NCI-H2107 (cell line): ENCODE measurements around the gene SLAMF6.
"Not testable (repeated sequence)": the region's sequence is repeated elsewhere in the genome, so short reads cannot be mapped to it uniquely, and the experiment has no call there.

Experiments
- DNase-seq: peaks from one replicate; lab custom pipeline; 2025; lab: John Stamatoyannopoulos, UW

Gene SLAMF6

GRCh38 chr1:160522622-160523345 is at the start of gene SLAMF6:
SLAMF6 (minus strand) TSS chr1:160523255; CDS start chr1:160523192, 63 bp downstream.
- DNase-seq, result no peak

GRCh38 chr1:160570840-160571239 is 47.8 kb upstream of the SLAMF6 start:
- no peak for DNase-seq

GRCh38 chr1:160569806-160570205 is 46.8 kb upstream of the SLAMF6 start:
- DNase-seq, result no peak

- no peak for DNase-seq
These were observed 45.0 kb upstream of the SLAMF6 start for GRCh38 chr1:160567858-160568682.

DNA sequence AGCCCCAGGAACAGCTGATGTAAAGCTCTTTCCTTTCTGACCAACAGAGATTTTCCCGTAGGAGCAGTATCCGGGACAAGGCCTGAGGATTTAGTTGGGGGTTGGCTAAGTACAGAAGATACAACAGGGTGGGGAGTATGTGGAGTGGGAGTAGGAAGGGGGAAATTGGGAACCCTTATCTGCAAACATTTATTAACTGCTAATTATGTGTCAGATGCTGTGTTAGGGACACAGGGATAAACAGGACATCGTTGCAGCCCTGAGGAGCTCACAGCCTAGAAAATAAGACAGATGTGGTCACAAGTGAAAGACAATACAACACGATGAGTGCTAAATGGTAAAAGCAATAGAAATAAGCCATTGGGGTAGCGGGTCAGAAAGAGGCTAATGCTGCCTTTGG is 44.3 kb upstream of the SLAMF6 start:
- no peak for DNase-seq

DNA sequence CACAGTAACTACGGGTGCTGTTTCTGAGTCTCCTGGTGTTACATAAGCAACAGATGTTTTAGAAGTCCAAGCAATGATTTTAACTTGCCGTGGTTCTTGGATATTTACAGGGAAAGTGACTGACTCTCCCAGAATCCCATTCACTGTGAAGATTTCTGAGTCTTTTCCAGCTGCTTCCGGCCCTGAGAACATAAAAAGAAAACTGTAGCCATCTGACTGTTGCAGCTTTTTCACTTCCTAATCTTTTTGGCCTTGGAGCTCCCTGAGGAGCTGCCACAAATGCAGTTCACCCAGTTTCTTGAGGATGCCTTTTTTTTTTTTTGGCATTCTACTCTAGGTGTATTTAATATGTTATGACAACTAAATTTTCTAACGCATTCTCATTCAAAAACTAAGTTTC is 42.5 kb upstream of the SLAMF6 start:
- no peak for DNase-seq

DNA sequence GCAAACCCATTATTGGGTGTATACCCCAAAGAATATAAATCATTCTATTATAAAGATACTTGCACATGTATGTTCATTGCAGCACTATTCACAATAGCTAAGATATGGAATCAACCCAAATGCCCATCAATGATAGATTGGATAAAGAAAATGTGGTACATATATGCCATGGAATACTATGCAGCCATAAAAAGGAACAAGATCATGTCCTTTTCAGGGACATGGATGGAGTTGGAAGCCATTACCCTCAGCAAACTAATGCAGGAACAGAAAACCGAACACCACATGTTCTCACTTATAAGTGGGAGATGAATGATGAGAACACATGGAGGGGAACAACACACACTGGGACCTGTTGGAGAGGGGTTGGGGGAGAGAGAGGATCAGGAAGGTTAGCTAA is 40.2 kb upstream of the SLAMF6 start:
- not testable (repeated sequence) for DNase-seq

DNA sequence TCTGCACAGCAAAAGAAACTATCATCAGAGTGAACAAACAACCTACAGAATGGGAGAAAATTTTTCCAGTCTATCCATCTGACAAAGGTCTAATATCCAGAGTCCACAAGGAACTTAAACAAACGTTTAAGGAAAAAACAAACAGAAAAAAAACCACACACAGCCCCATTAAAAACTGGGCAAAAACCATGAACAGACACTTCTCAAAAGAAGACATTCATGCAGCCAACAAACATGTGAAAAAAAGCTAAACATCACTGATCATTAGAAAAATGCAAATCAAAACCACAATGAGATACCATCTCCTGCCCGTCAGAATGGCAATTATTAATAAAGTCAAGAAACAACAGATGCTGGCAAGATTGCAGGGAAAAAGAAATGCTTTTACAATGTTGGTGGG is 39.7 kb upstream of the SLAMF6 start:
- DNase-seq, result not testable (repeated sequence)

DNA sequence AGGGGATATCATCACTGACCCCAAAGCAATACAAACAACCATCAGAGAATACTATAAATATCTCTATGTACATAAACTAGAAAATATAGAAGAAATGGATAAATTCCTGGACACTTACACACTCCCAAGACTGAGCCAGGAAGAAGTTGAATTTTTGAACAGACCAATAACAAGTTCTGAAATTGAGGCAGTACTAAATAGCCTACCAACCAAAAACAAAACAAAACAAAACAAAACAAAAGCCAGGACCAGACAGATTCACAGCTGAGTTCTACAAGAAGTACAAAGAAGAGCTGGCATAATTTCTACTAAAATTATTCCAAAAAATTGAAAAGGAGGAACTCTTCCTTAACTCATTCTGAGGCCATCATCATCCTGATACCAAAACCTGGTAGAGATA is 37.8 kb upstream of the SLAMF6 start:
- DNase-seq, result no peak

- DNase-seq, result no peak
These were observed 37.1 kb upstream of the SLAMF6 start for GRCh38 chr1:160560045-160560705.

GRCh38 chr1:160559437-160559836 is 36.4 kb upstream of the SLAMF6 start:
- not testable (repeated sequence) for DNase-seq

DNA sequence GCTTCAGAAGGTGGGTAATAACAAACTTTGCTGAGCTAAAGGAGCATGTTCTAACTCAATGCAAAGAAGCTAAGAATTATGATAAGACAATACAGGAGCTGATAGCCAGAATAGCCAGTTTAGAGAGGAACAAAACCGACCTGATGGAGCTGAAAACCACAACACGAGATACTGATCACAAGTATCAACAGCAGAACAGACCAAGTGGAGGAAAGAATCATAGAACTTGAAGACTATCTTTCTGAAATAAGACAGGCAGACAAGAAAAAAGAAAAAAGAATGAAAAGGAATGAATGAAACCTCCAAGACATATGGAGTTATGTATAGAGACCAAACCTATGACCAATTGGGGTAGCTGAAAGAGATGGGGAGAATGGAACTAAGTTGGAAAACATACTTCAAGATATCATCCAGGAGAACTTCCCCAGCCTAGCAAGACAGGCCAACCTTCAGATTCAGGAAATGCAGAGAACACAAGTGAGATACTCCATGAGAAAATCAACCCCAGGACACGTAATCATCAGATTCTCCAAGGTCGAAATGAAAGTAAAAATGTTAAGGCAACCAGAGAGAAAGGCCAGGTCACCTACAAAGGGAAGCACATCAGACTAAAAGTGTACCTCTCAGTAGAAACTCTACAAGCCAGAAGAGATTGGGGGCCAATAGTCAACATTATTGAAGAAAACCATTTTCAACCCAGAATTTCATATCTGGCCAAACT is 35.8 kb upstream of the SLAMF6 start:
- no peak for DNase-seq

GRCh38 chr1:160553778-160554177 is 30.7 kb upstream of the SLAMF6 start:
- no peak for DNase-seq

- no peak for DNase-seq
These were observed 29.4 kb upstream of the SLAMF6 start for GRCh38 chr1:160552425-160552824.

GRCh38 chr1:160550572-160551034 is 27.5 kb upstream of the SLAMF6 start:
- no peak for DNase-seq

GRCh38 chr1:160549665-160550006 is 26.6 kb upstream of the SLAMF6 start:
- DNase-seq, result no peak

GRCh38 chr1:160548960-160549664 is 26.1 kb upstream of the SLAMF6 start:
- peak; percentile 9 for DNase-seq

DNA sequence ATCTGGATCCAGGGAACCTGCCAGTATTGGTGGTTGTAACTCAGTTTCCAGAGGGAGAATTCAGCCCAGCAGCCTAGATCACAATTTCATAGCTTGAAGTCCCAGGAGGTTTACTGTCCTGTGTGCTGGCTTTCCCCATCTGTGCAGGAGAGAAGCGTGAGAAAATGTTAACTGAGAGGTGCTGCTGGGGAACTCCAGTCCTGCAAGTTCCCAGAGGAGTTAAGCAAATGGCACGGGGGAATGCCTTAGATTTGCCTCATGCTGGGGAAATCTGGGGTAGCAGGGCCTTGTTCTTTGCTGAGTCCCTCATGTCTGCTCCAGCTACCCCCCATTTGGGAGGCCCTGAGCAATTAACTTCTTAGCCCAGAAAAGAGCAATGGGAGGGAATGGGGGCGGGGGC is 25.1 kb upstream of the SLAMF6 start:
- DNase-seq, result no peak

GRCh38 chr1:160547422-160547821 is 24.4 kb upstream of the SLAMF6 start:
- no peak for DNase-seq

DNA sequence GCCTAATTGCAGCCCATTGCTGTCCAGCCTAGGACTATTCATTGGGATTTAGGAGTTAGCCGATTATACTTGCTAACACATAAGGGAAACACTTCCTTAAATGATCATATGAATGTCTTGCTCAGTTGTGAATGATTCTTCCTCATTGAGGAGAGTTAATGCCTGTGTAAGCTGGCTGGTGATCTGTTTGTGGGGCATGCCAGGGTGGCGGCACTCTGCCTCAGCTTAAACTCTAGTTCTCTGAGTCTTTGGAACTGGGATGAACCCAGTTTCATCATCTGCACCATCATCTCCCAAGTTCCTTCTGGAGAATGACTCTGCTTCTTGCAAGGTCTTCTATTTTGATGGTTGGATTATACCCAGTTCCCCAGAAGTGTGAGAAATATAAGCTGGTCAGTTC is 23.9 kb upstream of the SLAMF6 start:
- DNase-seq, result no peak

DNA sequence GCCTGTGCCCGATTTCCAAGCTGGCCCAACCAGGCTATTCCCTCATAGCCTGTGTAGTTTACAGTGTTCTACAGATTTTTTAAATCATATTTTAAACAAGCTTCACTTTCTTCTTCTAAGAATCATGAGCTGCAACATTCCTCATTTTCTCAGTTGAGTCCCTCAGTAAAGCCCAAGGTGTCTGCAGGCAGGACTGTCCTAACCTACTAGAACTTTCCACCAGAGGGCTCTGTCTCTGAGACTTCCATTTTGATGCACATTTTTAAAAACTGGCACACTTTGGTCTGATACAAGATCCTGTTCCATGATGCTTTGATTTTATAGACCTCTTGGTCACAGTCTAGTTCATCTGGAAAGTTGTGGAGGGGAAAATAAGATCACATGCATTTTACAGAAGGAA is 21.6 kb upstream of the SLAMF6 start:
- no peak for DNase-seq
